Uterus (tissue), 2 donors: ENCODE data around the gene TAF1B.

Experiments used
- CTCF ChIP-seq, 4 experiments: fragments of 200-600 bp in 2 of 4; fragments of 450-650 bp in 2 of 4; sonication (generic) in 2 of 4; IDR thresholded peaks; one replicate each; pipeline ENCODE4 v1.5.1; 2016 to 2019; ENCODE audit warnings: antibody characterized with exemption in 4 of 4, mild to moderate bottlenecking in 2 of 4, moderate library complexity in 1 of 4
- POLR2A ChIP-seq, 2 donors: fragments of 450-650 bp; IDR thresholded peaks; one replicate each; pipeline ENCODE4 v1.6.1; 2016; ENCODE audit warnings: antibody characterized with exemption in 2 of 2, mild to moderate bottlenecking in 1 of 2, moderate library complexity in 1 of 2

- TF ChIP-seq POLR2A (IDR thresholded peaks at IDR 0.05) = no peak
- no peak for TF ChIP-seq CTCF (IDR thresholded peaks at IDR 0.05)
Observed at GRCh38 chr2:9897846-9898245, 54.6 kb downstream of the TAF1B start.
